ENCODE data around the gene CDIP1. TPM values are rescaled to one million over a fixed set of nuclear protein-coding genes. Genes with fewer than 3 reads are reported as not detected.

CDIP1 gene
- total RNA-seq, 1 experiment from 2014 or later: 49.7 TPM

DNA sequence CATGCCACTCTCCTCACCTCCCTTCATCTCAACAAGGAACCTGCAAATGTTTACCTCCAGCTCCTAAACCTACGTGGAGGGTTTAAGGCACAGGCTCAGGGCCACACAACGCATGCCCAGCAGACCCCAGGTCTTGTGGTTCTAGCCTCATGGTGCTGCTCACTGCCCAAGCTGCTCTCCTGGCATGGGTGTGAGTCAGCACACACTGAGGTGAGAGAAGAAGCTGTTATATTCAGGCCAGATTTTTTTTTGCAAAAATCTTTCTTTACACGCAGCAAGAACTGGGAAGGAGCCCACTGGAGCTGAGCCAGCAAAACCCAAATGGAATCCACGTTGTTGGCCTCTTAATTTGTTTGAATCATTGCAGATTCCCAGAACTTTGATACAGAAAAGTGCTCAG lies 12.0 kb upstream of the CDIP1 start:
- Mint-ChIP-seq H3K27ac (no peak overlapping the region), H3K9me3 (peaks cover 0 to 2% of the 10 kb centered on the region in 2 experiments; a peak in 2 of 5 replicates), H3K36me3 (ENCODE audit: insufficient read depth in 1 of 3, low read depth in 3 of 3) (no peaks in the 10 kb centered on the region; a peak in 1 of 7 replicates), H3K4me1 (peaks cover 9 to 11% of the 10 kb centered on the region in 2 experiments; a peak in 2 of 4 replicates), H3K4me3 (no peak overlapping the region), H3K27me3 (ENCODE audit: low read depth) (peaks cover 5% of the 10 kb centered on the region)
- Histone ChIP-seq H2BK120ac (ENCODE audit: low read depth, low read length, poor library complexity, severe bottlenecking) (no peak overlapping the region), H3K56ac (ENCODE audit: insufficient read length, low read depth, low read length) (no peak overlapping the region), H3K4me1 (ENCODE audit: insufficient read depth, low read length) (no peaks in the 10 kb centered on the region; the same call in 1 of the 2 replicates), H3K4ac (ENCODE audit: low read depth, low read length) (no peak overlapping the region), H4K20me1 (ENCODE audit: control insufficient read depth, insufficient read depth, insufficient read length) (no peaks in the 10 kb centered on the region), H3K9me3 (ENCODE audit: control insufficient read depth, low read depth, low read length) (no peaks in the 10 kb centered on the region), H4K91ac (ENCODE audit: insufficient read length, low read depth, low read length) (no peak overlapping the region), H2BK20ac (ENCODE audit: low read depth, low read length, poor library complexity, severe bottlenecking) (no peak overlapping the region), H2AFZ (ENCODE audit: low read length) (no peak overlapping the region), H2BK5ac (ENCODE audit: insufficient read length, low read length) (no peak overlapping the region), H3K18ac (ENCODE audit: insufficient read length, low read depth, low read length) (no peak overlapping the region), H3K79me2 (ENCODE audit: insufficient read depth, low read length) (no peaks in the 10 kb centered on the region), H3K27me3 (ENCODE audit: insufficient read depth, low read length) (no peaks in the 10 kb centered on the region), H3K23me2 (ENCODE audit: insufficient read length, low read depth, low read length, poor library complexity, severe bottlenecking) (no peaks in the 10 kb centered on the region), H3K27ac (ENCODE audit: insufficient read length, low read depth, low read length) (no peak overlapping the region), H3K79me1 (ENCODE audit: insufficient read depth, low read depth, low read length, poor library complexity, severe bottlenecking) (no peaks in the 10 kb centered on the region), H2AK5ac (ENCODE audit: insufficient read length, low read length) (no peak overlapping the region), H4K8ac (replicated peaks; ENCODE audit: insufficient read length, low read depth, low read length) (no peak overlapping the region), H4K5ac (ENCODE audit: insufficient read length, low read depth, low read length) (no peak overlapping the region), H2BK12ac (ENCODE audit: insufficient read length, low read depth, low read length) (no peak overlapping the region), H3K14ac (ENCODE audit: insufficient read depth, low read length) (no peak overlapping the region), H3K4me2 (ENCODE audit: insufficient read depth, insufficient read length, low read length) (no peak overlapping the region), H3K23ac (ENCODE audit: insufficient read length, low read depth, low read length) (no peak overlapping the region), H3K9ac (ENCODE audit: extremely low read depth, insufficient read length, low read length) (no peak overlapping the region), H3T11ph (ENCODE audit: low read length) (no peak overlapping the region), H2BK15ac (ENCODE audit: low read depth, low read length) (no peak overlapping the region)
- TF ChIP-seq, protein P1, sequence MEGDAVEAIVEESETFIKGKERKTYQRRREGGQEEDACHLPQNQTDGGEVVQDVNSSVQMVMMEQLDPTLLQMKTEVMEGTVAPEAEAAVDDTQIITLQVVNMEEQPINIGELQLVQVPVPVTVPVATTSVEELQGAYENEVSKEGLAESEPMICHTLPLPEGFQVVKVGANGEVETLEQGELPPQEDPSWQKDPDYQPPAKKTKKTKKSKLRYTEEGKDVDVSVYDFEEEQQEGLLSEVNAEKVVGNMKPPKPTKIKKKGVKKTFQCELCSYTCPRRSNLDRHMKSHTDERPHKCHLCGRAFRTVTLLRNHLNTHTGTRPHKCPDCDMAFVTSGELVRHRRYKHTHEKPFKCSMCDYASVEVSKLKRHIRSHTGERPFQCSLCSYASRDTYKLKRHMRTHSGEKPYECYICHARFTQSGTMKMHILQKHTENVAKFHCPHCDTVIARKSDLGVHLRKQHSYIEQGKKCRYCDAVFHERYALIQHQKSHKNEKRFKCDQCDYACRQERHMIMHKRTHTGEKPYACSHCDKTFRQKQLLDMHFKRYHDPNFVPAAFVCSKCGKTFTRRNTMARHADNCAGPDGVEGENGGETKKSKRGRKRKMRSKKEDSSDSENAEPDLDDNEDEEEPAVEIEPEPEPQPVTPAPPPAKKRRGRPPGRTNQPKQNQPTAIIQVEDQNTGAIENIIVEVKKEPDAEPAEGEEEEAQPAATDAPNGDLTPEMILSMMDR (conservative IDR thresholded peaks at IDR 0.05): no peak
- no CpG with 5 or more reads among the region's 4 CpGs for WGBS (ENCODE audit: extremely low coverage, insufficient read length, low lambda C conversion rate)
- no peak for DNase-seq
